HG02884 (cell line): ENCODE data around the gene TNRC6C.
"Not testable (repeated sequence)": the region's sequence is repeated elsewhere in the genome, so short reads cannot be mapped to it uniquely, and the experiment has no call there.

Experiments used
- ATAC-seq: cut with Tn5 transposase; IDR thresholded peaks from one replicate; pipeline ENCODE4 v1.9.1; 2021; ENCODE audit warnings: mild to moderate bottlenecking, moderate library complexity; ENCODE audit not compliant: unreplicated experiment

TNRC6C gene

DNA sequence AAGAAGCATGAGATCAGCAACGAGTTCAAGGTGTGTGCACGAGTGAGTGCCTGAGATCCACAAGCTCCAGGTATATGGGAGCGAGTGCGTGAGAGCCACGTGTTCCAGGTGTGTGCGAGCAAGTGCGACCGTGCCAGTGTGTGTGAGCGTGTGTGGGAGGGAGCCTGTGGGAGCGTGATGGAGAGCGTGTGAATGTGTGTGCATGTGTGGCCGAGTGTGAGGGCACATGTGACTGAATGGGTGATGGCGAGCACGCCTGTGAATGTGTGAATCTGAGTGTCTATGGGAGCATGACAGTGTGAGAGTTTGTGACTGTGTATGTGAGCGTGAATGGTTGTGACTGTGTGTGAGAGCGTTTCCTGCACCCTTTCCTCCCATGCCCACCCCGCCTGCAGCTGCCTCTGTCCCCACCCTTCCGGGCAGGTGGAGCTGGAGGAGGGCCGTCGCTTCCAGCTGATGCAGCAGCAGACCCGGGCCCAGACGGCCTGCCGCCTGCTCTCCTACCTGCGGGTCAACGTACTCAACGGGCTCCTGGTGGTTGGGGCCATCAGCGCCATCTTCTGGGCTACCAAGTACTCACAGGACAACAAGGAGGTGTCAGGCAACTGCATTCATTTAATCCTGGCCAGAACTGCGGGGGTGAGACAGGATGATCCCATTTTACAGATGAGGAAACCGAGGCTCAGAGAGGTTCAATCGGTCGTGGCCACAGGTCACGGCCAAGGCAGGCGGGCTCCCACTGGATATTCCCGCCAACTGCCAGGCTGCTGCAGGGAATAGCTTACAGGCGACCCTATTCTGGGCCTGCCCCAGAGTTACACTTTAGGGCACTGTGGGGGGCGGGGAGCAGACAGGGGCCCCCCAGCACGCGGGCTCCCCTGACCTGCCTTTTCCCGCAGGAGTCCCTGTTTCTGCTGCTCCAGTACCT, 175.7 kb downstream of the TNRC6C start:
- ATAC-seq, result no peak

DNA sequence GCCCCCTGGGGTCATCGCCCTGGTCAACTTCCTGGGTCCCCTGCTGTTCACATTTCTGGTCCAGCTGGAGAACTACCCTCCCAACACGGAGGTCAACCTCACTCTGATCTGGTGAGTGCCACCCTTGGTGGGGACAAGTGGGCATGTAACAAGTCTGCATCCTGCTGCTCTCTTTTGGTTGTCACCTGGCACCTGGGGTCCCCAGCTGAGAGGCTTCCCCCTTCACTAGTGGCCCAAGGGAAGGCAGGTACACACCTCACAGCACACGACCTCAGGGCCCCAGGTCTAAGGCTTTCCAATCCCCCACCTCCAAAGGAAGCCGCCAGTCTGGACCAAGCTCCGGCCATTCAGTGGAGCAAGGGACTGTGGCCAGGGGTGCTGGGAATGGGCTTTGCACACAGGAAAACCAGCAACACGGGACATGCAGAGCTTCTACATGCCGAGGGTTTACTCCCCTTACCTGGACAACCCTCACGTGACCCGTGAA, 176.4 kb downstream of the TNRC6C start:
- no peak for ATAC-seq

DNA sequence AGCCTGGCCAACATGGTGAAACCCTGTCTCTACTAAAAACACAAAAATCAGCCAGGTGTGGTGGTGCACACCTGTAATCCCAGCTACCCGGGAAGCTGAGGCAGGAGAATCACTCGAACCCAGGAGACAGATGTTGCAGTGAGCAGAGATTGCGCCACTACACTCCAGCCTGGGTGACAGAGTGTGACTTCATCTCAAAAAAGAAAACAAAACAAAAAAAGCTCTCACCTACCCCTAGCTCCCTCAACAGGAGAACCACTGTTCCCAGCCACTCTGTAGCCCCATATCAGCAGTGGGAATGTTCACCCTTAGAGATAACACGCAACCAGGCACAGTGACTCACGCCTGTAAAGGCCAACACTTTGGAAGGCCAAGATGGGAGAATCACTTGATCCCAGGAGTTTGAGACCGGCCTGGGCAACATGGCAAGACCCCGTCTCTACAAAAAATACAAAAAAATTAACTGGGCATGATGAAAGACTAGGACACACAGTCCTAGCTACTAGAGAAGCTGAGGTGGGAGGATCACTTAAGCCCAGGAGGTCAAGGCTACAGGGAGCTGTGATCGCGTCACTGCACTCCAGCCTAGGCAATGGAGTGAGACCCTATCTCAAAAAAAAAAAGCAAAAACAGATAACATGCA, 177.5 kb downstream of the TNRC6C start:
- no peak for ATAC-seq

DNA sequence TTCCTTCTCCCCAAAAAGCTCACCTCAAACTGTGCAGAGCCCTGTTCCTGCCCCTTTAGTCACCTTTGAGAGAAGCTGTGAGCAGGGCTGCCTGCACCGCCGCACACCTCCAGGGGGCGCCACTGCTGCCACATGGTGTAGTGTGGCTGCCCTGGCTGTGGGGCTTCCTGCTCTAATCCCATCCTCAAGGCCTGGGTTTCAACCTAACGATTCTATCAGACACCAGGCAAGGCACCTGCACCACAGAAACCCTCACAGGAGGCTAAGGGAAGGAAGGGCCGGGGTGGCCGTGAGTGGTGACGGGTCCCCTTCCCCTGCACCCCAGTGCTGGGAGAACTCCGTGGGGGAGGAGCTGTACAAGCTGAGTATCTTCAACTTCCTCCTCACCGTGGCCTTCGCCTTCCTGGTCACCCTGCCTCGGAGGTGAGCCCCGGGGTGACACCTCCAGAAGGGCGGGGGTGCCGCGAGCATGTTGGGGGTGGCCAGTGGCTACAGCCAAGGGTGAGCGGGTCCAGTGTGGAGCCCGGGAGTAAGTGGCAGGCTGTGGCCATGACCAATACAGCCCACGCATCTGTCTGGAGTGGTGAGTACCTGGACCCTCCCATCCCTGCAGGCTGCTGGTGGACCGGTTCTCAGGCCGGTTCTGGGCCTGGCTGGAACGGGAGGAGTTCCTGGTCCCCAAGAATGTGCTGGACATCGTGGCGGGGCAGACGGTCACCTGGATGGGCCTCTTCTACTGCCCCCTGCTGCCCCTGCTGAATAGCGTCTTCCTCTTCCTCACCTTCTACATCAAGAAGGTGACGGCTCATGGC, 179.1 kb downstream of the TNRC6C start:
- ATAC-seq, result no peak

DNA sequence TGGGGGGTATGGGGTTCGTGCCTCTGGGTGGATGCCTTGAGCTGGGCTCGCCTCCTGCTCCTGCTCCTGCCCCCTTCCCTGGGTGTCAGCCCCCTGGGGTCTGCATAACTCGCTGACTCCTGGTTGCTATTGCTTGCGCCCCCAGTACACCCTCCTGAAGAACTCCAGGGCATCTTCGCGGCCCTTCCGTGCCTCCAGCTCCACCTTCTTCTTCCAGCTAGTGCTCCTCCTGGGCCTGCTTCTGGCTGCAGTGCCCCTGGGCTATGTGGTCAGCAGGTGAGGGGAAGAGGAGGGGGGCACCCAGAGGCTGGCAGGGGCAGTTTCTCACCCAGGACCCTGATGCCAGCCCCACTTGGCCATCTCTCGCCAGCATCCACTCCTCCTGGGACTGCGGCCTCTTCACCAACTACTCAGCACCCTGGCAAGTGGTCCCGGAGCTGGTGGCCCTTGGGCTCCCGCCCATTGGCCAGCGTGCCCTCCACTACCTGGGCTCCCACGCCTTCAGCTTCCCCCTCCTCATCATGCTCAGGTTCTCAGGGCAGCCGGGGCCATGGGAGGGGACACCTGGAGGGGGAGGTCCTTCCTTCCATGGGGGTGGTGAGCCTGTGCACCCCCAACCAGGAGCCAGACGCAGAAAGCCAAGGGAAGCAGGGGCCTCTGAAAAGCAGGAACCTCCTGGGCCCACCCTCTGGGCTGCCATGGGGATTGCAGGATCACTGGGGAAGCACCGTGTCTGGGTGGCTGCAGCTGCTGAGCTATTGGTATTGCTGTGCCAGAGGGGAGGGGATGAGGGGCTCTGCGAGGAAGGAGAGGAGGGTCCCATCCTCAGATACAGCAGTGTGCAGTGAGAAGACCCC, 179.9 kb downstream of the TNRC6C start:
- ATAC-seq, result no peak

DNA sequence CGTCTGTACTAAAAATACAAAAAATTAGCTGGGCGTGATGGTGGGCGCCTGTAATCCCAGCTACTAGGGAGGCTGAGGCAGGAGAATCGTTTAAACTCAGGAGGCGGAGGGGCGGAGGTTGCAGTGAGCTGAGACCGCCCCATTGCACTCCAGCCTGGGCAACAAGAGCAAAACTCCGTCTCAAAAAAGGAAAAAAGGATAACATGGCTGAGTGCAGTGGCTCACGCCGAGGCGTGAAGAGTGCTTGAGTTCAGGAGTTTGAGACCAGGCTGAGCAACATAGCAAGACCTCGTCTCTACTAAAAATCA, 181.3 kb downstream of the TNRC6C start:
- not testable (repeated sequence) for ATAC-seq

DNA sequence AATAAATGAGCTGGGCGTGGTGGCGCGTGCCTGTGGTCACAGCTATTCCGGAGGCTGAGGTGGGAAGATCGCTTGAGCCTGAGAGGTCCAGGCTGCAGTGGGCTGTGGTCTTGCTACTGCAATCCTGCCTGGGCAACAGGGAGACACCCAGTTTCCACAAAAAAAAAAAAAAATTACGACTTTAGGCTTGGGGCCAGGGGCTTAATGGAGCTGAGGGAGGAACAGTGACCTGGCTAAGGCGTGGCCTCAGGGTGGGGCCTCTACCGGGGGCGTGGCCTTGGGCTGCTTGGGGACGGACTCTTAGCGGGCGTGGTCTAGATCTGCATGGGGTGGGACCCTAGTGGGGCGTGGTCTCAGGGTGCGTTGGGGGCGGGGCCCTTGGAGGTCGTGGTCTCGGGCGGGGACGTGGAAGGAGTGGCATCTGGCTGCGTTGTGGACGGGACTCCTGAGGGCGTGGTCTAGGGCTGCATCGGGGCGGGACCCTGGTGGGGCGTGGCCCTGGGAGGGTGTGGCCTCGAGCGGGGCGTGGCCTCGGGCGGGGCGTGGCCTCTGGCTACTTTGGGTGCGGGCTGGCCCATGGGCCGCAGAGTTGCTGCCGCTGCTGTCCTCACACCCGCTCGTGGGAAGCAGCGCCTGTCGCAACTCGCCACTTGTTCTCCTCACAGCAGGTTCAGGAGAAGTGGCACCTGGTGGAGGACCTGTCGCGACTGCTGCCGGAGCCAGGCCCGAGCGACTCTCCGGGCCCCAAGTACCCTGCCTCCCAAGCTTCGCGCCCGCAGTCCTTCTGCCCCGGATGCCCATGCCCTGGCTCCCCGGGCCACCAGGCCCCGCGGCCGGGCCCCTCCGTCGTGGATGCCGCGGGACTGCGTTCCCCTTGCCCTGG, 181.9 kb downstream of the TNRC6C start:
- ATAC-seq, result peak; percentile 59

DNA sequence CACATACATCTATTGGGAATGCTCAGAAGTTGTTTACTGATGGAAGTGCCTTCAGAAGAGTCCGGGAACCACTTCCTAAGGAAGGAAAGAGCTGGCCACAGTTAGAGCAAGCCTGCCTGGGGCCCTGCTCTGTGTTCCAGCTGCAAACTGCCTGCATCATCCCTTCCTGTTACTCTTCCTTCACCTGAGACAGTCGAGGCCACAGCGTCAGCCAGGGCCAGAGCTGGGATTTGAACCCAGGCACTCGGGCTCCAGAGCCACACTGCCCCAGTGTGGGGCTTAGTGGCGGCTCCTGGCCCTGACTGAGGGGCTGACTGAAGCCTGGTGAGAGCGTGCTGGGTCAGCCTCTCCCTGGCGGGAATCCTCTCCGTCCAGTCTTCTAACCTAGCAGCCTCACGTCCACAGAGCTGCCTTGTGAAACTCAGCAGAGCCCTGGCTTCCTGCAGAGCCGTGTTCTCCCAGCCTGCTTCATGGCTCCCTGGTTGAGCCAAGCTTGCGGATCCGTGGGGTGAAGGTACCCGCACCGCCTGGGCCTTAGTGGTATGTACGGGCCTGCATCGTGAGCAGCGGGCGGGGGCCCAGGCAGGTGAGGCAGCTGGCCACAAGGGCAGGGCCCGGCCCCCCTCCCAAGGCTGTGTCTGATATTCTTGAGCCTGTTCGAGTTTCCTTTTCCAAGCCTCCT, 183.1 kb downstream of the TNRC6C start:
- ATAC-seq, result no peak

DNA sequence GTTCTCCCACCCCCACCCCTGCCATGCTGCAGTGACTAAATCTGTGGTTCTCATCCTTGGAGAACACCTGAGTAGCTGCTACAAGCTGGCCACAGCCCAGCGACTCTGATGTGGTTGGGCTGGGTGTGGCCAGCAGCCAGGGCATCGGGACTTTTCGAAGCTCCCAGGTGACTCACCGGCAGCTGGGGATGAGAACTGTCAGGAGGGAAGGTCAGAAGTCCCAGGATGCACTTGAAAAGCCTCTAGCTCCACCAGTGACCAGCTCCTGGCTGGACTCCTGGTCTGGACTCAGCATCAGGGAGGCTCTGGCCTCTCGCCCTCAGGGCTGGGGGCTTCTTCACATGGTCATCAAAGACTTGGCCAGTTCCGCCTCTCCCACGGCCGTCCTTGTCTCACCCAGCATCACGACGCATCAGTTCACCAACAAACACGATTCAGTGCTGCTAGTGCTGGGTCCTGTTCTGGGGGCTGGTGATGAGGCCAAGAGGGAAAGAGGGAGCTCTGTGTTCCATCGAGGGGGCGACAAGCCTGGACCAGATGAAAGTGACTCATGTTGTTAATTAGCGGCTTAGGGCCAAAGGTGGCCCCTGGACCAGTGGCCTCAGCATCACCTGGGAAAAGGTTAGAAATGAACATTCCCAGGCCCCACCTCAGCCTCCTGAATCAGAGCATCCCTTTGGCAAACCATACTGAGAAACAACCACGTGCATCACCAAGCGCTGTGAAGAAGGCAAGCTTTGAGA, 183.8 kb downstream of the TNRC6C start:
- ATAC-seq, result no peak

DNA sequence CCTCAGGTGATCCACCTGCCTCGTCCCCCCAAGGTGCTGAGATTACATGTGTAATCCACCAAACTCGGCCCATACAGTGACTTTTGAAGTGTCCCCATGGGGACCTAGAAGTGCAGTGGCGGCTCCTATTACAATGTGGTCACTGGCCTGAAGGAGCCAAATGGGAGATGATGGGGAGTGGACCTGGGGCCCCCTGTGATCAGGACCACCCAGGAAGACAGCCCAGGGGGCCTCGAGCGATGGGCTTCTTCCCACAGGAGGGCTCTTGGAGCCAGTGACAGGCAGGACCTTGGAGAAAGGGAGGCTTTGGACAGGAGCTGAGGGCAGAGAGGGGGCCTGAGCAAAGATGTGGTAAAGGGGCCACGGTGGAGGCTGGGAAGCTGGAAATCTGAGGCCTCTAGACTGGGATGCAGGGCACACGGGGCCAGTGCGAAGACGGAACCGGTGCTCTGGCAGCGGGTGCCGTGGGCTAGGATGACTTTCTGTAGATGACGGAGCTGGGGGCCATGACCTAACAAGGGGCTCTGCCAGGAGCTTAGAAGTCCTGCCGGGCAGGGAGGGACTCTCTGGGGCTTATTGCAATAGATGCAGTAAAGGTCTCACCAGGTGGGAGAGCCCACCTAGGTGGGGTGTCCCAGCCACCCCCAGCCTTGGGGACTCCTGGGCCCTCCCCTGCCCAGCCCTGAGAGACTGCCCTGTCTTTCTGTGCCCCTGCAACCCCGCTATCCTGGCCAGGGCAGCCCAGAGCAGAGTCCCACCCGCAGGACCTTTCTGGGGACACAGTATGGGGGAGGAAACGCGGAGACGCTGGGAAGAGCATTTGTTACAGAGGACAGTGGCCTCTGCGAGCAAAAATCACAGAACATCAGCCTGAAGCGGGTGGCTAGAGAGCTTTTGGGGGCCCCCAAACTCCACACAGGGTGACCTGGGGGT, 185.0 kb downstream of the TNRC6C start:
- no peak for ATAC-seq

DNA sequence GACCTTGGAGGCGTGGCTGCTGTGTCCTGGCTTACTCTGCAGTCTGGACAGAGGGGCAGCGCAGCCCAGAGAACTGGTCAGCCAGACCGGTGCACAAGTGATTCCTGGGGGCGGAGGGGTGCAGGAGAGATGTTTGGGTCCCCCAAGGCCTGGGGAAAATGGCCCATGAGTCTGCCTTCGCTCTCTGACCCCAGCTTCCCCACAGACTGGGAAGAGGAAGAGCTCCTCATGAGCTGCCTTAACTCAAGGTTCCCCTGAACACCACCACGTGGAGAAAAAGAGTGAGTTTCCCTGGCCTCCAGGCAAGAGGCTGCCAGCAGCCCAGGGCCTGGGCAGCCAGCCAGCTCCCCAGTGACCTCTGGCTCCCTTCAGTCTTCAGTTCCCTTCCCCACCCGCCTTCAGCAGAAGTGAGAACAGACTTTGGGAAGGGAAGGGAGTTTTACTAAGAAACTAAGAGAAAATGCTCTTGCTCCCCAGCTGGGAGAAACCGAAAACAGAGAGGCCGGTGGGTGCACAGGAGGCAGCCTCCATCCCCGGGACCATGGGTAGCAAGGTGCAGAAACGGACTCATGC, 185.7 kb downstream of the TNRC6C start:
- ATAC-seq, result no peak

DNA sequence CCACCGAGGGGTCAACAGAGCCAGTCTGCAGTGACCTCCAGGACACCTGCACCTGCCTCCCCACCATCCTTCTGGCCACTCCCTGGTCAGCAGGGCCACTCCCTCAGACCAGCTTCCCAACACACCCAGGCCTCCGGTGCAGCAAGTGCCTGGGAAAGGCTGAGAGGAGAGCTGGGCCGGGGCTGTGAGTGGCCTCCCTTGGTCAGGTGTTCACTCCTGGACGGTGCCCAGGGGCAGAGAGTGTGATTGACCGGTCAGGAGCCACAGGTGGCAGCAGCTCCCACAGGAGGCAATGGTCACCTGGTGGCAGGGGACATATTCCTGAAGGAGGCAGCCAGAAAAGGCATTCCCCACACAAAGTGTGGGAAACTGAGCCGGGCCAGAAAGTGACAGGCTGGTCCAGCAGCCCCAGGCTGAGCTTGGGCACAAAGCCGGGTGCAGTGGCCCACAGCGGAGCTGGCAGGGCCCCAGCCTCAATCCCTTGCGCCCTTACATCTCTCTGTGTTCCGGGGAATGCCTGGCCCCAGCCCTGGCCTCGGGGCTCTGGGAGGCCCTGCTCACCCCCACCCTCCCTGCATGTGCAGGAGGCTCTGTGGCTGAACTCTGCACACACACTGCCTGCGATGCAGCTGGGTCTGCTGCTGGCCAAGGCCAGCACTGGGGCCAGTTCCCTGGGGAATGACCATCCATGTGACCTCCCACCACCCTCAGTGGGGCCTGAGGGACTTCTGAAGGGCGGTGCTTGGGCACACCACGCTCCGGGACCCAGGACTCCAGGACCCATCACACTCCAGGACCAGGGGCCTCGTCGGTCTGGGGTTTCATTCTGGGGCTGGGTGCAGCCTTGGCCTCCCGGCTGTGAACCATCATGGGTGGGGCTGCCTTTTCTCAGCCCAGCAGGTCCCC, 186.5 kb downstream of the TNRC6C start:
- ATAC-seq, result no peak

DNA sequence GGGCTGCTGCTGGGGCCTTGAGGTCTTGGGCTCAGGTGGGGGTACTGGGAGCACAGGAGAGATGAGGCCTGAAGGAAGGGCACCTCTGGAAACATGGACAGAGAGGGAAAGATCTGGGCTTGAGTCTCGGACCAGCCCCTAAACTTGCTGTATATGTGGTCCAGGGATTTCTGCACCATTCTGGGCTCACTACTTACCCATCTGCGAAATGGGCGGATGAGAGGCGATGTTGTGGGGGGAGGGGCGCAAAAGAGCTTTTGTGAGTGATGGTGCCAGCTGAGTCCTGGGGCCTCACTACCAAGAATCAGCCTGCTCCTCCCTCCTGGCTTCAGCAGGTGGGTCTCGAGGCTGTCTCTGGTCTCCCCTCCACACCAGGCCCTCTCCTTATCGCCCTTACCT, 188.0 kb downstream of the TNRC6C start:
- no peak for ATAC-seq

DNA sequence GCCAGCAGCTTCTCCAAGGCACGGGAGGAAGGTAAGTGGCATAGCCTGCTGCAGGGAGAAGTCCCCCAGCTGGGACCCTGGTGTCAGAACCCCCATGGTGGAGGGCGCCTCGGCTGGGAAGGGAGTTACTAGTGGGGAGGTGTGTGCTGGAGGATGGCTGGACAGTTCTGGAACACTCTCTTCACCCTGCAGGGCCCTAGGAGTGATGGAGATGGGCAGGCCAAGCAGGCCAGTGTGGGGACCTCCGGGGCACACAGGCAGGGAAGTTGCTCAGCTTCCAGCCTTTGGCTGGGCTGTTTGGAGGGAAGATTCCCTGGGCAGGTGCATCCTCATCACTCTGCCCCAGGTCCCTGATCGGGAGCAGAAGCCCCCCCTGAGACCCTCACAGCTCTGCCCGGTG, 188.4 kb downstream of the TNRC6C start:
- ATAC-seq, result no peak

DNA sequence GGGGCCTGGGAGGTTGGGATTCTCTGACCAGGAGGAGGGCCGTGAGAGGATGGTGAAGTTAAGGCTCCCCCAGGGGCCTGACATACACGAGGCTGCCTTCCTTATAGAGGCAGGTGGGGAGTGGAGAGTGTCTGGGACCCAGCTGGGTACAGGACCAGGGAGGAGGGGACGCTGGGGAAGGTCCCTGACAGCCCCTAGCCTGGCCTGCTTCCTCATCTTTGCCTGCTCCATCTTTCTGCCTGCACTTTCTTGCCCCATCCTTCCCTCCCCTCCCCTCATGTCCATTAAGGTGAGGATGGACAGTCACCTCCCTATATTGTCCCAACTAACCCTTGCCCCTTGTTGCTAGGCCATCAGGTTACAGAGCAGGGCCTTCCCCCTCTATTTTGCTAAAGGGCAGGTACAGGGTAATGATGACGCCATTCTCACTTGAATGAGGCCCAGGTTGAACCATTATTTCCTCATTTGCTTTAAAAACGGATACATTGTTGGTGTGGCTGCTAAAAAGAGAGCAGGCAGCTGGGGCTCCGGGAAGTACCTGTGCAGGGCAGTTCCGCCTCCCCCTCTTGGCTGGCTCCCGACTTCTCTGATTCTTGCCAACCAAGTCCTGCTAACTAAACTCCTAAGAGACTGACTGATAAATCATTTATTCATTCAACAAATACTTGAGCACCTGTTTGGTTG, 189.0 kb downstream of the TNRC6C start:
- ATAC-seq, result no peak
